ENCODE results near the gene SDC4. TPM values are rescaled to one million over a fixed set of nuclear protein-coding genes. Genes with fewer than 3 reads are reported as not detected.

SDC4 gene
- total and polyA plus RNA-seq, 9 of the 15 experiments (the other 6 are each of a cell fraction or from before 2014, with no cell fraction given), result 2.1 to 10.7 (median 6.3) TPM

DNA sequence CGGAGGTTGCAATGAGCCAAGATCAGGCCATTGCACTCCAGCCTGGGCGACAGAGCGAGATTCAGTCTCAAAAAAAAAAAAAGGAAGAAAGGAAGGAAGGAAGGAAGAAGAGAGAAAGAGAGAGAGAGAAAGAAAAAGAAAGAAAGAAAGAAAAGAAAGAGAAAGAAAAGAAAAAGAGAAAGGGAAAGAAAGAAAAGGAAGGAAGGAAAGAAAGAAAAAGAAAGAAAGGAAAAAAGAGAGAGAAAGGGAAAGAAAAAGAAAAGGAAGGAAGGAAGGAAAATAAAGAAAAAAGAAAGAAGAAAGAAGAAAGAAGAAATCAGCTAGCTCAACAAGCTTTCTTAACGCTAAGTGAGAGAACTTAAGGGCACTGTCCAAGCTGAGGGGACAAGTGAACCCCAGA is 32.6 kb downstream of the SDC4 start:
- TF ChIP-seq ETV1 (tag; conservative IDR thresholded peaks at IDR 0.05; ENCODE audit: low read depth) (no peak), ZNF507 (tag; conservative IDR thresholded peaks at IDR 0.05) (no peak), EWSR1 (IDR thresholded peaks at IDR 0.05; ENCODE audit: borderline replicate concordance, low read depth, partially characterized antibody) (no peak), MECOM (CRISPR knock-in tag; IDR thresholded peaks at IDR 0.05) (no peak), RBBP5 (IDR thresholded peaks at IDR 0.05; ENCODE audit: borderline replicate concordance, insufficient read depth, low read length, poor library complexity, severe bottlenecking) (no peak), KAT7 (CRISPR knock-in tag; IDR thresholded peaks at IDR 0.05; ENCODE audit: borderline replicate concordance) (no peak), ZNF512 (tag; IDR thresholded peaks at IDR 0.05) (peak; percentile 95)
- TF ChIP-seq, protein P1, sequence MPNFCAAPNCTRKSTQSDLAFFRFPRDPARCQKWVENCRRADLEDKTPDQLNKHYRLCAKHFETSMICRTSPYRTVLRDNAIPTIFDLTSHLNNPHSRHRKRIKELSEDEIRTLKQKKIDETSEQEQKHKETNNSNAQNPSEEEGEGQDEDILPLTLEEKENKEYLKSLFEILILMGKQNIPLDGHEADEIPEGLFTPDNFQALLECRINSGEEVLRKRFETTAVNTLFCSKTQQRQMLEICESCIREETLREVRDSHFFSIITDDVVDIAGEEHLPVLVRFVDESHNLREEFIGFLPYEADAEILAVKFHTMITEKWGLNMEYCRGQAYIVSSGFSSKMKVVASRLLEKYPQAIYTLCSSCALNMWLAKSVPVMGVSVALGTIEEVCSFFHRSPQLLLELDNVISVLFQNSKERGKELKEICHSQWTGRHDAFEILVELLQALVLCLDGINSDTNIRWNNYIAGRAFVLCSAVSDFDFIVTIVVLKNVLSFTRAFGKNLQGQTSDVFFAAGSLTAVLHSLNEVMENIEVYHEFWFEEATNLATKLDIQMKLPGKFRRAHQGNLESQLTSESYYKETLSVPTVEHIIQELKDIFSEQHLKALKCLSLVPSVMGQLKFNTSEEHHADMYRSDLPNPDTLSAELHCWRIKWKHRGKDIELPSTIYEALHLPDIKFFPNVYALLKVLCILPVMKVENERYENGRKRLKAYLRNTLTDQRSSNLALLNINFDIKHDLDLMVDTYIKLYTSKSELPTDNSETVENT (CRISPR knock-in tag; IDR thresholded peaks at IDR 0.05), result no peak
- TF ChIP-seq, protein P2, sequence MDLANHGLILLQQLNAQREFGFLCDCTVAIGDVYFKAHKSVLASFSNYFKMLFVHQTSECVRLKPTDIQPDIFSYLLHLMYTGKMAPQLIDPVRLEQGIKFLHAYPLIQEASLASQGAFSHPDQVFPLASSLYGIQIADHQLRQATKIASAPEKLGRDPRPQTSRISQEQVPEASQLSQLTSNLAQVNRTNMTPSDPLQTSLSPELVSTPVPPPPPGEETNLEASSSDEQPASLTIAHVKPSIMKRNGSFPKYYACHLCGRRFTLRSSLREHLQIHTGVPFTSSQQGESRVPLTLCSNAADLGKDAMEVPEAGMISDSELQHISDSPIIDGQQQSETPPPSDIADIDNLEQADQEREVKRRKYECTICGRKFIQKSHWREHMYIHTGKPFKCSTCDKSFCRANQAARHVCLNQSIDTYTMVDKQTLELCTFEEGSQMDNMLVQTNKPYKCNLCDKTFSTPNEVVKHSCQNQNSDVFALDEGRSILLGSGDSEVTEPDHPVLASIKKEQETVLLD (IDR thresholded peaks at IDR 0.05), result 0 out of 2 replicates have a peak, but pooled peaks have one; percentile 30
- H3K27ac ChIP-seq (ENCODE audit: extremely low read depth, low read depth, low read length), result no peak overlapping the region
- BruUV-seq (replicated peaks), result no TSS peak
- H3K9ac ChIP-seq (ENCODE audit: insufficient read depth in 1 of 2, low read depth in 2 of 2, low read length in 2 of 2), result no peak overlapping the region
- 0% methylated on average over 3 of the region's 4 CpGs for WGBS (ENCODE audit: insufficient coverage, low coverage, missing lambda C conversion rate)
- H3K4me3 ChIP-seq, result no peak overlapping the region
- H3K79me2 ChIP-seq (ENCODE audit: control insufficient read depth, insufficient read depth, low read length), result no peaks in the 10 kb centered on the region
- DNase-seq (ENCODE audit: extremely low read depth in 1 of 4, low spot score in 3 of 4), result no peak
- no peak for FAIRE-seq
- intact Hi-C loops (cut with micrococcal nuclease) (loop anchor here (10.0 kb wide), 1 partner anchor 229 kb away; the partner anchor contains the start of gene EPPIN), in situ Hi-C loops (cut with MboI) (no loop called here)
- ATAC-seq, result no peak
- CTCF ChIA-PET (ENCODE audit: low intra/inter-chr PET ratio), result interaction anchor here (0.9 kb wide), 1 partner anchor 455 kb away, joined by 3 read pairs; no protein-coding TSS in a partner anchor
- peaks cover 0 to 22% of the 10 kb centered on the region in 2 experiments; a peak in 2 of 5 replicates for H3K4me1 ChIP-seq (replicated peaks in 1 of 2; ENCODE audit: control insufficient read depth in 2 of 2, insufficient read depth in 2 of 2, low read length in 2 of 2)
- H3K9me1 ChIP-seq (ENCODE audit: control insufficient read depth, insufficient read depth, low read length), result peaks cover 3% of the 10 kb centered on the region
- no peak overlapping the region for H3K4me2 ChIP-seq (ENCODE audit: insufficient read depth, low read length)
- H2AFZ ChIP-seq (ENCODE audit: low read depth, low read length), result no peak overlapping the region
- no peaks in the 10 kb centered on the region for H3K9me3 ChIP-seq (replicated peaks; ENCODE audit: control insufficient read depth, insufficient read depth, low read depth, low read length)
- peaks cover 5% of the 10 kb centered on the region; the same call in 1 of the 2 replicates for H4K20me1 ChIP-seq (replicated peaks; ENCODE audit: control insufficient read depth, insufficient read depth, low read length)
- H3K36me3 ChIP-seq (ENCODE audit: control insufficient read depth, insufficient read depth, low read length), result no peaks in the 10 kb centered on the region
- POLR2A ChIA-PET, result interaction anchor here (0.6 to 1.1 kb wide), 5 partner anchors 10 to 348 kb away, joined by 3 read pairs; no protein-coding TSS in a partner anchor
- peaks cover 13 to 47% of the 10 kb centered on the region in 2 experiments; a peak in 4 of 5 replicates for H3K27me3 ChIP-seq (ENCODE audit: control insufficient read depth in 2 of 2, insufficient read depth in 2 of 2, low read length in 2 of 2)

Data from K562 (cell line).